ENCODE results near the gene XYLT2.
"Not testable (repeated sequence)": the region's sequence is repeated elsewhere in the genome, so short reads cannot be mapped to it uniquely, and the experiment has no call there.

The XYLT2 gene

GRCh38 chr17:50345432-50346312 lies at the start of gene XYLT2:
Gene XYLT2 (plus strand): TSS chr17:50346126. CDS start chr17:50346141, 15 bp downstream.
- DNase-seq (ENCODE audit: low spot score in 2 of 2) = peak; percentile 59 to 91
- Histone ChIP-seq H3K36me3 (replicated peaks) (no peaks in the 10 kb centered on the region), H3K4me1 (peaks cover 11% of the 10 kb centered on the region), H3K4me3 (peak within 1 kb of the TSS; percentile 80), H3K9me3 (0 out of 2 replicates have a peak, but pooled peaks cover 6% of the 10 kb centered on the region), H3K27me3 (ENCODE audit: low read depth) (no peaks in the 10 kb centered on the region)
- in situ Hi-C loops (cut with MboI; ENCODE audit: low sequenced_read_pairs) = no loop called here

GRCh38 chr17:50297407-50297865 lies 48.5 kb upstream of the XYLT2 start:
- Histone ChIP-seq H3K4me1 (no peaks in the 10 kb centered on the region), H3K4me3 (no peak overlapping the region), H3K27me3 (ENCODE audit: low read depth) (no peaks in the 10 kb centered on the region), H3K9me3 (no peaks in the 10 kb centered on the region), H3K36me3 (replicated peaks) (no peaks in the 10 kb centered on the region)
- peak; percentile 64 to 89 for DNase-seq (ENCODE audit: low spot score in 2 of 2)
- in situ Hi-C loops (cut with MboI; ENCODE audit: low sequenced_read_pairs) = no loop called here

GRCh38 chr17:50298018-50298417 lies 47.9 kb upstream of the XYLT2 start:
- DNase-seq (ENCODE audit: low spot score in 2 of 2) = no peak
- Histone ChIP-seq H3K27me3 (ENCODE audit: low read depth) (no peaks in the 10 kb centered on the region), H3K4me3 (no peak overlapping the region), H3K9me3 (no peaks in the 10 kb centered on the region), H3K36me3 (replicated peaks) (no peaks in the 10 kb centered on the region), H3K4me1 (no peaks in the 10 kb centered on the region)
- in situ Hi-C loops (cut with MboI; ENCODE audit: low sequenced_read_pairs) = no loop called here

GRCh38 chr17:50299776-50300175 lies 46.1 kb upstream of the XYLT2 start:
- H3K4me1 ChIP-seq = no peaks in the 10 kb centered on the region
- H3K27me3 ChIP-seq (ENCODE audit: low read depth) = no peaks in the 10 kb centered on the region
- no peaks in the 10 kb centered on the region for H3K9me3 ChIP-seq
- in situ Hi-C loops (cut with MboI; ENCODE audit: low sequenced_read_pairs) = no loop called here
- H3K4me3 ChIP-seq = no peak overlapping the region
- no peak for DNase-seq (ENCODE audit: low spot score in 2 of 2)
- no peaks in the 10 kb centered on the region for H3K36me3 ChIP-seq (replicated peaks)

GRCh38 chr17:50300824-50301223 lies 45.1 kb upstream of the XYLT2 start:
- H3K9me3 ChIP-seq; H3K4me1 ChIP-seq; H3K36me3 ChIP-seq (replicated peaks); DNase-seq (ENCODE audit: low spot score in 2 of 2); H3K4me3 ChIP-seq; in situ Hi-C loops (cut with MboI; ENCODE audit: low sequenced_read_pairs); H3K27me3 ChIP-seq (ENCODE audit: low read depth): not testable (repeated sequence)

- Histone ChIP-seq H3K9me3 (no peaks in the 10 kb centered on the region), H3K36me3 (replicated peaks) (no peaks in the 10 kb centered on the region), H3K27me3 (ENCODE audit: low read depth) (no peaks in the 10 kb centered on the region; the same call in 1 of the 2 replicates), H3K4me3 (no peak overlapping the region), H3K4me1 (no peaks in the 10 kb centered on the region)
- DNase-seq (ENCODE audit: low spot score in 2 of 2) = no peak
- in situ Hi-C loops (cut with MboI; ENCODE audit: low sequenced_read_pairs) = no loop called here
Observed at GRCh38 chr17:50301891-50302584, 43.9 kb upstream of the XYLT2 start.

GRCh38 chr17:50303051-50303450 lies 42.9 kb upstream of the XYLT2 start:
- Histone ChIP-seq H3K4me1 (no peaks in the 10 kb centered on the region), H3K9me3 (no peaks in the 10 kb centered on the region), H3K4me3 (no peak overlapping the region), H3K27me3 (ENCODE audit: low read depth) (no peaks in the 10 kb centered on the region; the same call in 1 of the 2 replicates), H3K36me3 (replicated peaks) (no peaks in the 10 kb centered on the region)
- in situ Hi-C loops (cut with MboI; ENCODE audit: low sequenced_read_pairs) = no loop called here
- no peak for DNase-seq (ENCODE audit: low spot score in 2 of 2)

GRCh38 chr17:50303596-50303995 lies 42.3 kb upstream of the XYLT2 start:
- DNase-seq (ENCODE audit: low spot score in 2 of 2) = no peak
- H3K4me3 ChIP-seq = no peak overlapping the region
- no peaks in the 10 kb centered on the region for H3K9me3 ChIP-seq
- H3K36me3 ChIP-seq (replicated peaks) = no peaks in the 10 kb centered on the region
- H3K27me3 ChIP-seq (ENCODE audit: low read depth) = no peaks in the 10 kb centered on the region; the same call in 1 of the 2 replicates
- in situ Hi-C loops (cut with MboI; ENCODE audit: low sequenced_read_pairs) = no loop called here
- H3K4me1 ChIP-seq = no peaks in the 10 kb centered on the region

- Histone ChIP-seq H3K9me3 (no peaks in the 10 kb centered on the region), H3K27me3 (ENCODE audit: low read depth) (peaks cover 3% of the 10 kb centered on the region), H3K36me3 (replicated peaks) (no peaks in the 10 kb centered on the region), H3K4me3 (no peak overlapping the region), H3K4me1 (no peaks in the 10 kb centered on the region)
- in situ Hi-C loops (cut with MboI; ENCODE audit: low sequenced_read_pairs) = no loop called here
- no peak for DNase-seq (ENCODE audit: low spot score in 2 of 2)
Observed at GRCh38 chr17:50304781-50305404, 41.0 kb upstream of the XYLT2 start.

- no peaks in the 10 kb centered on the region for H3K36me3 ChIP-seq (replicated peaks)
- no peaks in the 10 kb centered on the region for H3K4me1 ChIP-seq
- in situ Hi-C loops (cut with MboI; ENCODE audit: low sequenced_read_pairs) = no loop called here
- no peaks in the 10 kb centered on the region for H3K9me3 ChIP-seq
- H3K27me3 ChIP-seq (ENCODE audit: low read depth) = peaks cover 3% of the 10 kb centered on the region
- DNase-seq (ENCODE audit: low spot score in 2 of 2) = no peak
- H3K4me3 ChIP-seq = no peak overlapping the region
Observed at GRCh38 chr17:50307654-50308053, 38.3 kb upstream of the XYLT2 start.

GRCh38 chr17:50308666-50309065 lies 37.3 kb upstream of the XYLT2 start:
- in situ Hi-C loops (cut with MboI; ENCODE audit: low sequenced_read_pairs) = no loop called here
- H3K9me3 ChIP-seq = no peaks in the 10 kb centered on the region
- no peaks in the 10 kb centered on the region for H3K4me1 ChIP-seq
- no peaks in the 10 kb centered on the region for H3K36me3 ChIP-seq (replicated peaks)
- no peak for DNase-seq (ENCODE audit: low spot score in 2 of 2)
- no peak overlapping the region for H3K4me3 ChIP-seq
- H3K27me3 ChIP-seq (ENCODE audit: low read depth) = peaks cover 3% of the 10 kb centered on the region

- no peak for DNase-seq (ENCODE audit: low spot score in 2 of 2)
- no peak overlapping the region for H3K4me3 ChIP-seq
- no peaks in the 10 kb centered on the region for H3K4me1 ChIP-seq
- in situ Hi-C loops (cut with MboI; ENCODE audit: low sequenced_read_pairs) = no loop called here
- peaks cover 3% of the 10 kb centered on the region for H3K27me3 ChIP-seq (ENCODE audit: low read depth)
- no peaks in the 10 kb centered on the region for H3K36me3 ChIP-seq (replicated peaks)
- no peaks in the 10 kb centered on the region for H3K9me3 ChIP-seq
Observed at GRCh38 chr17:50310455-50311111, 35.3 kb upstream of the XYLT2 start.

GRCh38 chr17:50311112-50311460 lies 34.8 kb upstream of the XYLT2 start:
- no peak for DNase-seq (ENCODE audit: low spot score in 2 of 2)
- peaks cover 5% of the 10 kb centered on the region for H3K27me3 ChIP-seq (ENCODE audit: low read depth)
- no peaks in the 10 kb centered on the region for H3K36me3 ChIP-seq (replicated peaks)
- H3K4me1 ChIP-seq = no peaks in the 10 kb centered on the region
- in situ Hi-C loops (cut with MboI; ENCODE audit: low sequenced_read_pairs) = no loop called here
- no peaks in the 10 kb centered on the region for H3K9me3 ChIP-seq
- H3K4me3 ChIP-seq = no peak overlapping the region

Data from HAP-1 (cell line).